Posterior vena cava (tissue), 2 donors: ENCODE data around the gene AGT. TPM values are rescaled to one million over a fixed set of nuclear protein-coding genes. Genes with fewer than 3 reads are reported as not detected.

ENCODE experiments used
- DNase-seq: peaks from one replicate; pipeline ENCODE4 v3.0.0-alpha.2; 2020; ENCODE audit warnings: low spot score
- intact Hi-C, 2 donors: fragments of 100-400 bp; cut with DNase I; formaldehyde crosslinking; loops; one replicate each; pipeline versions ENCODE4 v1.14.1 to v1.14.2; 2022 to 2023
- long read RNA-seq, 2 donors: library from polyadenylated mRNA; unstranded; transcript quantifications; one replicate each; pipeline ENCODE4 v2.0.0, GENCODE V29; 2020 to 2021
- total RNA-seq, 2 donors: library from RNA; stranded (reverse); fragmentation: NEBNext Ultra II Directional; extraction: Animal tissue kit (Norgen Biotek cat#: 25700); gene quantifications; one replicate each; pipeline ENCODE4 v1.2.1, GENCODE V29; 2021
- donor health status: DM: yes; HTN: yes; CAD: no.
- donor health status: DM: yes; HTN: yes; CAD: no.

Gene AGT
- total RNA-seq: 10 to 100 TPM; 22.5 to 57.0 TPM
- long read RNA-seq, donor 1, transcript AGT-201 (5 exons, 2,291 nt): major isoform, 26 of 37 reads
- long read RNA-seq, donor 1, partial matches to known transcripts: 11 of 37 reads
- long read RNA-seq, donor 1, other reads (novel, unspliced or antisense): 0 of 37 reads
- long read RNA-seq, donor 2, transcript AGT-201 (5 exons, 2,291 nt): major isoform, 89 of 98 reads
- long read RNA-seq, donor 2, partial matches to known transcripts: 5 of 98 reads
- long read RNA-seq, donor 2, other reads (novel, unspliced or antisense): 4 of 98 reads

DNA sequence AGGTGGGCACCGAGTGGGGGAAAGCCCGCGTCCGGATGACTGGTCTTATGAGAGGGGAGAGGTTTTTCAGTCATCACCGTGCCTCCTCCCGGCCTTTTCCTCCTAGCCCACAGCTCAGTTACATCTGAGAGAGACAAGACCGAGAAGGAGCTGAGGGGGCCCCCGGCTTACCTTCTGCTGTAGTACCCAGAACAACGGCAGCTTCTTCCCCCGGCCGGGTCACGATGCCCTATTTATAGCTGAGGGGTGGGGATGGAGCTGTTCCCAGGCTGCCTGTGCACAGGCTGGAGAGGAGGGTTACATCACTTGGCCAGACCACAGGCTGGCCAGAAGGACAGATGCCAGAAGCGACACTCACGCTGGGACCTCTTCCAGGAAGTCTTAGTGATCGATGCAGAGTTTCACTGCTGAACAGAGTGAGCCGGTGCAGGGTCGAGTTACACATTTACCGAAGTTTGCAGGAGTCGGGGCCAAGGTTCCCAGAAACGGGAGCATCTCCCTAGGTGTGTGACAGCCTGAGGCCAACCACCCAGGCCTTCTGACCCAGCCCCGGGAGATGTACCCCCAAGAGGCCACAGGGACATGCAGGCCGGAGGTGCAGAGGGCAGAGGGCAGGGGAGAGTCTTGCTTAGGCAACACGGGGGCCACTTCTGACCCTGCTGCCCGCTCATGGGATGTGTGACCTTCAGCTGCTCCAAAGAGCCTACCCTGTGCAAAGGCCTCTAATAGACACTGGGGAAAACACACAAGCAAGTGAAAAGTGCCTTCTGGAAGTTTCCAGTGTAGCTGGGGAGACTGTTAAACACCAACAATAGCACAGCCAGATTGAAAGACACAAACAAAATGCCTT lies at the start of gene AGT:
Gene AGT (minus strand): TSS at position 208 of the 850 bp plus-strand sequence. CDS start 3,299 bp downstream, outside the sequence.
- intact Hi-C loops: no loop called here
- DNase-seq: peak; percentile 89

DNA sequence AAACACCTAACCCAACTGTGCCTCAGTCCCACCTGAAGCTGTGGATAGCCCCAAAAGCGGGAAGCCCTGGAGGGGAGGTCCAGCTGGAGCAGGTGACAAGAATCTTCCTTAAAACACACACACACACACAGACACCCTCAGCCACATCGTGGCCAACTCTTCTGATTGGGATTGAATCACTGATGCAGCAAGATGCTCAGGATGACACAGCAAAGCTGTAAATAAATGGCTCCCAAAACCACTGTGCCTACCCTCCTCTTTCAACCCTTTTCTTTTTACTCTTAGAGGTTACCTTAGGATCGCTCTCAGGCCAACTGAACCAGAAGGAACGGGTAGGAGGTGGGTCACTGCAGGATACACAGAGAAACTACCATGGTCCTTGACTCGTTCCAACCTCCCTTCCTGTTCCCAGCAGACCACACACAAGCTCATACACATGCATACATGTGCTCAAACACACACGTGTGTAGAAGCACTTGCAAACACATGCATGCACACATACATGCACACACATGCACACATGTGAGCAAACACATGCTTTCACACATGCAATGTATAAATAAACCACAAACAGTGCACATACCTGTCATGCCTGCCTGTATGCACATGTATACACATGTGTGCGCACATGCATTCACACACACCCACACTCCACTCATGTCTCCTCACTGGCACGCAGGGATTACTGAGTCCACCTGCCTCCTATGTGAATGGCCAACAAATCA lies 47.7 kb upstream of the AGT start:
- intact Hi-C loops: loop anchor here in 1 of 2 donors (1.0 kb wide), 1 partner anchor 46 kb away; no protein-coding TSS in a partner anchor
- DNase-seq: no peak

DNA sequence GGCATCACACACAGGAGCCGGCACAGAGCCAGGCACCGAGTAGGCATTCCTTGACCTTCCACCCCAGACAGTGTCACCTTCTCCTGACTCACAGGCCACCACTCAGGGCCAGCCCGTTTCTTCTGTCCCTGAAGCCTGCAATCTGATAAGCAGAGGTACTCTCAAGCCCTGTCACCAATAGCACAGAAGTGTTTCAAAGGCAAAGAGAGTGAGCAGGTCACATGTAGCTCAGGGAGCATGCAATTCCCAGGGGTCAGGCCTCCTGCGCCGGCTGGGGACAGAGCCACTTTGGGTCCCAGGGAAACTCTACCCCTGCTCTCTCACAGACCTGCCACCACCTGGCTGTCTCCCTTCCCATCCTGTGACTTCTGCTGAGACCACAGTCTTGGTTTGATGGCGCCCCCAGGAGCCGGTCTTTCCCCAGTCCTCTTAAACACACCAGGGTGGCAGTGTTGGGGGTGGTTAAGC lies 46.5 kb upstream of the AGT start:
- DNase-seq: no peak
- intact Hi-C loops: no loop called here

DNA sequence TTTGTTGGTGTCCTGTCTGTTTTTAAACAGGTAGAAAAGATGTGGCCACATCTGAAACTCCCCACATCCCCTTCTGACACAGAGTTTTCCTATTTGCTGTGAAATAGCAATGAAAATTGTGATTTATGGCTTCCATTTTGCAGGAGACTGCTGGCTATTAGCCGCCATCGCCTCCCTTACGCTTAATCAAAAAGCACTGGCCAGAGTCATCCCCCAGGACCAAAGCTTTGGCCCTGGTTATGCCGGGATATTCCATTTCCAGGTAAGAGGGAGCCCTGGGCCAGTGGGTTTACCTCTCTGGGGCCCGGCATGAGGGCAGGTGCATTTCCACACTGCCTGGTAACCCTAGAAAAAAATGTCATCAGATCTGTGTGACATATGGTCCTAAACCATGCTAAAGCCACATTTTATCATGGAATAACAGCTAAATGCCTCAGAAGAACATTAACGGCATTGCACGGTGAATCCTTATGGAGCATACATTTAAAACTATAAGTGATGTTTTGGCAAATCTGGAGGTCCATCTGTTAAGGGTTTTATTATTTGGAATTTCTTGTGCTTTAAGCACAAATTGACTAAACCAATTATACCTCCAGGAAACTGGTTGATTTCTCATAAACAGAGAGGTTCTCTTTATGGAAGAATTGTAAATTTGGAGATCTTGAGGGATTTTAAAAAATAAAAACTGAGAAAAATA lies 45.6 kb upstream of the AGT start:
- DNase-seq: no peak
- intact Hi-C loops: no loop called here

DNA sequence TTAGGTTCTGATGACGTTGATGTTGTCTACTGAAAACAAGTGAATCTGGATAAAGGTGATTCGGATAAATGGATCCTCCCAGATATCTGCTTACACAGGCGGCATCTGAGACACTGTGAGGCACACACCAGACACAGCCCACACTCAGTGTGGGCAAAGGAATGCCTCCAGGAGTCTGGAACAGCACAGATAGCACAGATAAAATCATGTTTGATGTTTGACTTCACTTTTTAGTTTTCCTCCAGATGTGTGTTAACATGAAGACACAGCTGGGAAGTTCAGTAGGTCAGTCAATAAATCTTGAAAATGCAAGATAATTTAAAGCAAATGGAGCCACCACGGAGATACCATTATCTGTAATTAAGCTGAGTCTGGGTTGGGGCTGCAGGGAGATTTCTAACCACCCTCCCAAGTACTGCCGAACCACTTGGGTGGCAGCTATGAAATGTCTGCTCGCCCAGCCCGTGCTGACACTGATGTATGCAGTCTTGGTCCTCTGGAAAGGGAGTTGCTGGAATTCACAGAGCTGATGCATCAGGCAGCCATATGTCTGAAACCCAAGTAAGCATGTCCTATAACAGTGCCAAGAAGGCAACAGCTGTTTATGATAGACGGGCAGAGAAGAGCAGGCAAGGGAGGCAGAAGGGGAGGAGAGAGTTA lies 44.9 kb upstream of the AGT start:
- DNase-seq: no peak
- intact Hi-C loops: no loop called here

DNA sequence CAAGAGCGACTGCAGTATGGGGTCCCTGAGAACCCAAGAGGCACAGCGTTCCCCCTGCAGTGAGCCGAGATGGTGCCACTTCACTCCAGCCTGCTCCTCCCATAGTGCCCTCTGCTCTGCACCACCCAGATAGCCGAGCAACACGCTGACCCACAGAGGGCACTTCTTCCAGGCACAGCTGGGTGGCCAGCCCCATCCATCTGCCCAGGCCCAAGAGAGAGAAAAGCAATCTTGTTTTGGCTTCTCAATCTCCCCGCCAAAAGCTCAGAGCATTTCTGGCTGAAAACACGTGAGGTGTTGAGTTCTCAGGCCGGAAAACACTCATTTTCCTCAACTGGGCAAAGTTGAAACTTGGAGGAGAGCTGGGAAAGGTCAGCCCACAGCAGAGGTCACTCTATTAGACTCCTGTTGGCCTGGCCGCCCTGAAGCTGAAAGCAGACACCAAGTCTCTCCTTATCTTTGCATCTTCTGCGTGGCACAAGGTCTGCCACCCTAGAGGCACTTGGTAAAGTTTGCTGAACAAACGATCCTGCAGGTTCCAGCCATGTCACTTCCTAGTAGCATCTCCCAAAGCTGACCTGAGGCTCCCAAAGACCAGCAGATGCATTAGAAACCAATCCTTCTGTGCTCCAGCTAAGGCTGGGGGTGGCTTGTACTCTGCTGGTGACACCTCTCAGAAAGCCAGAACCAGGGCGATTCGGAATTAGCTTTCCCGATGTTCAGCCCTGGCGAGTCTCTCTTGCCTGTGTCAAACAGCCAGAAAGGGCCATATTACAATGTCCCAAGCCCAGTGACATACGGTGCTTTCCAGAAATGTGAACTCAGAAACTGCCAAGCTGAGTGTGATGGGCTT lies 44.2 kb upstream of the AGT start:
- no peak for DNase-seq
- intact Hi-C loops: no loop called here

DNA sequence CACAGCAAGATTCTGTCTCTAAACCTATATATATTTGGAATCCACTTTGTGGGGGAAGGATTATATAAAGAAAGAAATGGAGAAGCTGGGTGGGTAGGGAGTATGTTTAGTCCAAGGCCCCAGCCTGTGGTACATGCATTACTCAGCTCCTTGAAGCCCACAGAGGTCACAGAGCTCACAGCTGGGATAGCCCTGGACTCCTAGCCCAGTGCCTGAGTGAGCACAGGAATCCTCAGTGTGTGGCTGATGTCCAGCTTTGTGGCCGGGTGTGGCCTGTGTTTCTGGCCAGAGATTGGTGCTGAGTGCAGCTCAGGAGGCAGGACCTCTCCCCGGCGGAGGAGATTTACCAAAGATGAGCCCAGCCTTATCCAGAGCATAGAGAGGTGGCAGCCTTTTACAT lies 40.9 kb upstream of the AGT start:
- intact Hi-C loops: no loop called here
- no peak for DNase-seq

DNA sequence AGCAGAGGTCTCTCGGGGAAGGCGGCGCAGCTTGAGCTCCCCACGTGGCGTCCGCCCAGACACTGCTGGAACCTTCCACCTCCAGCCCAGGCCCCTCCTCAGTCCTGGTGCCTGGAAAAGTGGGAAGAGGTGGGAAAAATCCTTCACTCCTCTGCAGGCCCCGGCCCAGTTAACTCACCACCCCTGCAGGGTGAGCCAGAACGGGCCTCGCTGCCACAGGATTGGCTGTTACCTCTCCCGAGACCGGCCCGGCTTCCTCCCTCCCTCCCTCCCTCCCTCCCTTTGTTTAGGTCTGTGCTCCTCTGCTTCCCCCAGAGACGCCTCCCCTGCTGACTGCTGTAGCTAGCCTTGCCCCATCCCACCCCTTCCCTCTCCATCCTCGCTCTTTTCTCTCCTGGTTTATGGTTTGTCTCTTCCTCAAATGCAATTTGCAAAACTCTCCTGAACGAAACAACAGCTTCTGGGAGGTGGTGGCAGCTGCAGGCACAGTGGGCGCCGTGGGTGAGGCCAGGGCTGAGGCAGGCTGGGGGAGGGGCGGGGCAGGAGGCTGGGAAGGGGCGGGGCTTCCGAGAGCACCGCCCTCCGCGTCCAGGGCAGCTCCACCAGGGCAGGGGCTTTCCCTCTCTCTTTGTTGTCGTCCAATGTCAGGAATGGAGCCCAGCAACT lies 39.8 kb upstream of the AGT start:
- DNase-seq: no peak
- intact Hi-C loops: no loop called here

DNA sequence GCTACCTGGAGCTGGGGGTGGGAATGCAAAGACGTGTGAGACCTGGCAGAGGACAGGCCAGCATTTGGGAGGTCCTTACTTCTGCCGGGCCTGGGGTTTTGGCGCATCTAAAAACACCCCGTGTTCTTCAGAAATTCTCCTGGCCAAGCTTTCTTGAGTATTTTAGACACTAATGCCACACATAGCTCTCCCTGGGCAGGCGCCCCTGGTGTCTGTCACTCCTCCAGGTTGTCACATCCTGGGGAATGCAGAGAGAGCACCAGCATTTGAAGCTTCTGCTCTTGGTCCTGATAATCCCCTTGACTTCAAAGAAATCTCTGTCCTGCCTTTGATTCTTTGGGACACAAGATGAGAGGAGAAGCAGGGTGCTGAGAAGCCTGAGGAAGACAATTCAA lies 39.3 kb upstream of the AGT start:
- intact Hi-C loops: no loop called here
- no peak for DNase-seq

DNA sequence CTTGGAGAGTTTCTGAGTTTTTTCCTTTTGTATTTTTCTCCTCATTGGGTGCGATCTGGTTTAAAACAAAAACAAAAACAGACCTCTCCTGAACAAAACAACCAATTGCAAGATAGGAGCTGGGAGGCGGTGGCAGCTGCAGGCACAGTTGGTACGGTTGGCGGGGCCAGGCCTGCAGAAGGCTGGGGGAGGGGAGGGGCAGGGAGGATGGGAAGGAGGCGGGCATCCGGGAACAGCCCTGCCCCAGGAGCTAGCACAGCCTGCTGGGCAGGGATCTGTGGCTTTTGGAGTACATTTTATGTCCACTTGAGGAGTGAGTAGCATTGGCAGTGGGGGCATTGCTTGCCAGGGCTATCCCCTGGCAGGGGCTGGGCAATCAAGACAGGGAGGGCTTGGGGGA lies 38.5 kb upstream of the AGT start:
- DNase-seq: no peak
- intact Hi-C loops: no loop called here

DNA sequence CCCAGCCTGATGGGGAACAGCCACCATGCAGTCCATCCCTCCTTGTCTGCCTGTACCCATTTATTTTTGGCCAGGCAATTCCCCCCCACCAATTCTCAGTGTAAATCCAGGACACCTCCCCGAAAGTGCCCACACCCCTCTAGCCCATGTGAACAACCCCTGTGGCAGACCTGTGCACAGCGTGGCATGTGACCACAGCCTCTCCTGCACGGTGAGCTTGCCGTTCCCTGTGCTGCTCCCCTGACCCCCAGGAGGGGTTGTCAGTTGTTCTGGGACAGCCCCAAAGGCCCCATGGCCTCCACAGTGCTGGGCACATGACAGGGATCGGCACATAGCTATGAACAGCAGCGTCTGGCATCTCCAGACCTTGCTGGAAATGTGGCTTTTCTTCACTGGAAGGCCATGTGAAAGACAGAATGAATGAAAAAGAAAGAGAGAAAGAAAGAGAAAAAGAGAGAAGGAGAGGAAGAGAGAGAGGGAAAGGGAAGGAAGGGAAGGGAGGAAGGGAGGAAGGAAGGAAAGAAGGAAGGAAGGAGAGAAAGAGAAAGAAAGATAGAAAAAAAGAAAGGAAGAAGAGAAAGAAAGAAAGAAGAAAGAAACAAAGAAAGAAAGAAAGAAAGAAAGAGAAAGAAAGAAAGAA lies 37.2 kb upstream of the AGT start:
- DNase-seq: no peak
- intact Hi-C loops: no loop called here

DNA sequence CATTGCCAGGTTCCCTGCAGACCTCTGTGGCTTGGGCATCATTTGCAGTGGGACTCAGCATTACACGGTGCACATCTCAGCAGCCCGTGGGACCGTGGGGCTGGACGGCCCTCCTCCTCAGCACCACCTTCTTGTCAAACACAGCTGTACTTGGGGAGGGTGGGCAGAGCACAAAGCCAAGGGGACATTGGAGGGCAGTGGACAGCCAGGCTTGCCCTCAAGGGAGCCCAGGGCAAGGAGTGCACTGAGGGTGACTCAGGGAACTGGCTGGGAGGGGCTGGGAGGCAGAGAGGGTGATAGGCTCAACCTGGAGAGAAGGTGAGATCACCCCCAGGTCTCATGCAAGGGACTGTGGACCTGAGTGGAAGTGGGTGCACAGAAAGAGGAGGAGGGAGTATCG lies 36.7 kb upstream of the AGT start:
- no peak for DNase-seq
- intact Hi-C loops: no loop called here

DNA sequence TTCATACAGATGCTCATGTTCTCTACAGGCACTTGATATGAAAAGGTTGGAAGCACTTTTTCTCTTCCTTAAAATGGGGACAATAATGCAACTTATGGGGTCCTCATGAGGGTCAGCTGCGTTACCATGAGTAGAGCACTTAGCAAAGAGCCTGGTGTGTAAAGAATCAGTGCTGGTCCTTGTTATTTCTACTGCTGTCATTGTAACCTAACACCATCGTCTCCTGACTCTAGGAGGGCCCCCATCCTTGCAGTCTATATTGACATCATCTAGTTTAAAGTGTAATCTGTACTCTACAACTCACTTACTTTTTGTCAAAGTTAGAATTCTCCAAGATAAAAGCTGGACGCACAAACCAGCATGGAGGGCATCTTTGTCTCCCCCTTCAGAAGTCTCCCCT lies 35.7 kb upstream of the AGT start:
- intact Hi-C loops: no loop called here
- no peak for DNase-seq

DNA sequence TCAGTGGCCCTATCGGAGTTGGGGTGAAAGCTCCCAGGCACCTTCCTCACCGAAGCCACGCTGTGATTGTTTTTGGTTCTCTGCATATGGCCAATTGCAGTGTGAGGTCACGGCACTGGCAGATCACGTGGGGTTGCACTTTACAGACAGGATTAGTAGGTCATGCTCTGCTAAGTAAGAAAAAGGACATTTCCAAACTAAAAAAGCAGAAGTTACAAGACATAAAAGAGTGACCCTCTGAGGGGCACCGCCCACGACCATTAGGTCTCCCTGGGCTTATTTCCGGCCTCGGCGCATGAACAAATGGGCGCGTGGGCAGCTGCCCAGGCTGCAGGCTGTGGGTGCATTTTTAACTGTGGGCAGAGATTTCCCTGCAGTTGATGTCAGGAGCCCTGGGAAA lies 35.2 kb upstream of the AGT start:
- DNase-seq: no peak
- intact Hi-C loops: no loop called here

DNA sequence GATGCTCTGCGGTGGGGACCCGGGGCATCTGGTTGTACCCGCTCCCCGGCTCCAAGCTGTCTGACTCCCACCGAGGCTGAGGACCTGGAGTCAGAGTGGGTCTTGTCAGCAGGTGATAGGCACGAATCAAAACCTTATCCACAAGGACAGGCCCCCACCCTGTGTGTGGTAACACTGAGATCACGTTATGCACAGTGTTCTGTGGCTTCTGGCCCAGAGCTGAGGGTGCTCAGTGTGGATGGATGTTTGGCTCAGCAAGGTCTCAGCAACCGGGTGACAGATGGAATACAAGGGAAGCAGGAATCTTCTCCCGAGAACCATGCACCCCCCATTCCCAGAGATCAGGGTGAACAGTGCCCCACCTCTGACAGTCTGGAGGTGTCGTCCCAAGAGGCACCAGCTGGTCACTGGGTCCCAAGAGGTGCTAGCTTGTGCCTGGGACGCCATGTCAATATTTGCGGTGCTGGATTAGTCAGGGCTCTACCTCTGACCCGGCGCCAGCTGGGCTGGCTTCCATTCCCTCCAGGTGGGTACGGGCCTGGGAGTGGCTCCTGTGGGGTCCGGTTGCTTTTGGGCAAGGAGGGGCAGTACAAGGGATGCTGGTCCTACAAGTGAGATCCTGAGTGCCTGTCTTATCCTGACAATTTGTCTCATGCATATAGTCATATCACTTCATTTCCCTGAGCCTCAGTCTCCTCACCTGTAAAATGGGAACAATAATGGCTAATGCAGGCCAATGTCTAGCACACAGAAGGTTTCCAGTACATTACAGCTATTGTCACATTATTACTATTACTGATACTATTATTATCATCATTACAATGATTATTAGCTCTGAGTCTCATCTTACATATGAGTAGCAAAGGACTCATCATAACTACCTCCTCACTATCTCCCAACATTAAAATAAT lies 34.2 kb upstream of the AGT start:
- no peak for DNase-seq
- intact Hi-C loops: no loop called here

DNA sequence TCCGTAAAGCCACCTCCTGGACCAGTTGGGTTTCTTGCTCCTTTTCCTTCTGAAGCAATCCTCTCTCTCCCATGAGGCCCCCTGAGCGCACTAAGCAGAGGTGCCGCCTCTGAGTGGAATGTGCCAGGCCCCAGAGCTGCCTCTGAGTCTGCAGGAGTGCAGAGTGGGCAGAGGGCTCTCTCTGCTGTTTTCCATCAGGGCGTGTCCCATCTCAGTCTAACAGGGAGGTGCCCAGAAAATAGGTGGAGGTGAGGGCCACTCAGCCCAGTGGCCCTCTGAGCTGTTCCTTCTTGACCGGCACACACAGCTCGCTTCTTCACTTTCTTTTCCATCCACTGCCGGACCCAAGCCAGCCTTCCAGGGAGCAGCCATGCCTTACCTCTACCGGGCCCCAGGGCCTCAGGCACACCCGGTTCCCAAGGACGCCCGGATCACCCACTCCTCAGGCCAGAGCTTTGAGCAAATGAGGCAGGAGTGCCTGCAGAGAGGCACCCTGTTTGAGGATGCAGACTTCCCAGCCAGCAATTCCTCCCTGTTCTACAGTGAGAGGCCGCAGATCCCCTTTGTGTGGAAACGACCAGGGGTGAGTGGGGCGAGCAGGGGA lies 33.3 kb upstream of the AGT start, which contains the start of gene CAPN9:
Gene CAPN9 (plus strand): TSS at position 262 of the 604 bp plus-strand sequence. CDS start 109 bp downstream, at position 371.
- DNase-seq: no peak
- intact Hi-C loops: no loop called here
